Measurements from ENCODE around the gene SNRNP35.
A peak's percentile ranks its signal among the peaks of the same experiment; 100 is the strongest.
"Not testable (repeated sequence)": the region's sequence is repeated elsewhere in the genome, so short reads cannot be mapped to it uniquely, and the experiment has no call there.

The SNRNP35 gene

GRCh38 chr12:123457980-123458779 lies at the start of gene SNRNP35:
Gene SNRNP35 (plus strand): TSS chr12:123458139. CDS start chr12:123465541, 7,402 bp downstream.
- intact Hi-C loops (cut with DNase I): loop anchor here (5.0 kb wide), 1 partner anchor 124 kb away; the partner anchor contains the start of gene TMED2
- DNase-seq: peak; percentile 75 to 97 (median 80)

DNA sequence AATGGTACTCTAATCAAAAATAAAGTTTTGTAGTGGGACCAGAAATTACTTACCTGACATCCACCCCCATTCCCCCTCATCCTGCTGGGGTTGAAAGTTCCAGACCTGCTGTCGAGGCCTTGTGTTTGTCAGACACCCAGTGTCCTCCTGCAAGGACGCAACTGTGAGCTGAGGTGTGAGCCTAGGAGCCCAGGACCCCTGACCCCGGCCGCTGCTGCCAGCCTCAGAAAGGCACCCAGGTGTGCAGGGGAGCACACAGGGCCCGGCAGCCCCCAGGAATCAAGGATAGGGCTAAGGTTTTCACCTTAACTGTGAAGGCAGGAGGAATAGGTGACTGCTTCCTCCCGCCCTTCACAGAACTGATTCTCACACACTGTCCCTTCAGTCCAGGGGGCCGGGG lies 49.3 kb upstream of the SNRNP35 start:
- peak in 1 of 10 donors; percentile 58 for DNase-seq
- intact Hi-C loops (cut with DNase I): not testable (repeated sequence)

DNA sequence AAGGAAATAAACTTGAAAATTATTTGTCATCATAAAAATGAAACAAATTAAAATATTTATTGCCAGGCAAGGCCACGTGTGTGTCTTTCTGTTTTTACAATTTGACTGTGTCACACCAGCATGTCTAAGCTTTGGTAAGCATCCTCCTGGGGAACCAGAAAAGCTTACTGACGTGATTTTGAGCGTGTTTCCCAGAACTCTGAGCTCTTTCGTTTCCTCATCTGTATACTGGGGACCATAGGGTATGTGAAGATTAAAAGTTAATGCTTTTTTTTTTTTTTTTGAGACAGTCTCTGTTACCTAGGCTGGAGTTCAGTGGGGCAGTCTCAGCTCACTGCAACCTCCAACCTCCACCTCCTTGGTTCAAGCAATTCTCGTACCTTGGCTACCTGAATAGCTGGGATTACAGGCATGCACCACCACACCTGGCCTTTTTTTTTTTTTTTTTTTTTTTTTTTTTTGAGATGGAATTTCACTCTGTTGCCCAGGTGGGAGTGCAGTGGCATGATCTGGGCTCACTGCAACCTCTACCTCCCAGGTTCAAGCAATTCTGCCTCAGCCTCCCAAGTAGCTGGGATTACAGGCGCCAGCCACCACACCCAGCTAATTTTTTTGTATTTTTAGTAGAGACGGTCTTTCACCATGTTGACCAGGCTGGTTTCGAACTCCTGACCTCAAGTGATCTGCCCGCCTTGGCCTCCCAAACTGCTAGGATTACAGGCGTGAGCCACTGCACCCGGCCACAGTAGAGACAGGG lies 48.5 kb upstream of the SNRNP35 start:
- peak in 1 of 10 donors; percentile 23 for DNase-seq
- intact Hi-C loops (cut with DNase I): not testable (repeated sequence)

- DNase-seq: no peak
- intact Hi-C loops (cut with DNase I): no loop called here
Measured at GRCh38 chr12:123410041-123410412, 47.9 kb upstream of the SNRNP35 start.

GRCh38 chr12:123421314-123421713 lies 36.6 kb upstream of the SNRNP35 start:
- intact Hi-C loops (cut with DNase I): no loop called here
- no peak for DNase-seq

DNA sequence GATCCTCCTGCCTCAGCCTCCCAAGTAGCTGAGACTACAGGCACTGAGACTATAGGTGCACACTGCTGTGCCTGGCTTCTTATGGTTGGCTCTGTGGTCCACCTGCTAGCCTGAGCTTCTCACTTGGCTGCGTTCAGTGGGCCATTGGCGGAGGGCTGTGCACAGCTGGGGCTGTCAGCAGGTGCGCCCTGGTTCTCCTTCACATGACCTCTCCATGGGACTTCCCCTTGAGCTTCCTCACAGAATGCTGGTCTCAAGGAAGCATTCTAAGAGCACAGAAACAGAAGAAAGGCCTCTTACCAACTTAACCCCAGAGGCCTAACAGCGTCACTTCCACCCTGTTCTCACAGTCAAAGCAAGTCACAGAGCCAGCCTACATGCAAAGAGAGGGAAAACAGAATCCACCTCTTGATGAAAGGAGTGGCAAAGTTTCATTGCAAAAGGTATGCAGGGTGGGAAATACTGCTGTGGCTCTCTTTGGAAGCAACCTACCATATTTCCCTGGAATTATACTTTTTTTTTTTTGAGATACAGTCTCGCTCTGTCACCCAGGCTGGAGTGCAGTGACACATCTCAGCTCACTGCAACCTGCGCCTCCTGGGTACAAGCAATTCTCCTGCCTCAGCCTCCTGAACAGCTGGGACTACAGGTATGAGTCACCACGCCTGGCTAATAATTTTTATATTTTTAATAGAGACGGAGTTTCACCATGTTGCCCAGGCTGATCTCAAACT lies 30.7 kb upstream of the SNRNP35 start:
- DNase-seq: no peak
- intact Hi-C loops (cut with DNase I): no loop called here

GRCh38 chr12:123428591-123428990 lies 29.3 kb upstream of the SNRNP35 start:
- intact Hi-C loops (cut with DNase I): no loop called here

DNA sequence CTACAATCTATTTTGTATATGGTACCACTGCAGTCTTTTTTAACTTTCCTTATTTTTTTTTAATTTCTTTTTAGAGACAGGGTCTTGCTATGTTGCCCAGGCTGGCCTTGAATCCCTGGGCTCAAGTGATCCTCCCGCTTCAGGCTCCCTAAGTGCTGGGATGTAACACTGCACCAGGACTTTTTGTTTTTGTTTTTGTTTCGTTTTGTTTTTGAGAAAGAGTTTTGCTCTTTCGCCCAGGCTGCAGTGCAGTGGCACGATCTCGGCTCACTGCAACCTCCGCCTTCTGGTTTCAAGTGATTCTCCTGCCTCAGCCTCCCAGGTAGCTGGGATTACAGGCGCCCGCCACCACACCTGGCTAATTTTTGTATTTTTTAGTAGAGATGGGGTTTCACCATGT lies 28.8 kb upstream of the SNRNP35 start:
- intact Hi-C loops (cut with DNase I); DNase-seq: not testable (repeated sequence)

More at GRCh38 chr12:123428591-123428990, 29.3 kb upstream of the SNRNP35 start:
- DNase-seq: no peak

DNA sequence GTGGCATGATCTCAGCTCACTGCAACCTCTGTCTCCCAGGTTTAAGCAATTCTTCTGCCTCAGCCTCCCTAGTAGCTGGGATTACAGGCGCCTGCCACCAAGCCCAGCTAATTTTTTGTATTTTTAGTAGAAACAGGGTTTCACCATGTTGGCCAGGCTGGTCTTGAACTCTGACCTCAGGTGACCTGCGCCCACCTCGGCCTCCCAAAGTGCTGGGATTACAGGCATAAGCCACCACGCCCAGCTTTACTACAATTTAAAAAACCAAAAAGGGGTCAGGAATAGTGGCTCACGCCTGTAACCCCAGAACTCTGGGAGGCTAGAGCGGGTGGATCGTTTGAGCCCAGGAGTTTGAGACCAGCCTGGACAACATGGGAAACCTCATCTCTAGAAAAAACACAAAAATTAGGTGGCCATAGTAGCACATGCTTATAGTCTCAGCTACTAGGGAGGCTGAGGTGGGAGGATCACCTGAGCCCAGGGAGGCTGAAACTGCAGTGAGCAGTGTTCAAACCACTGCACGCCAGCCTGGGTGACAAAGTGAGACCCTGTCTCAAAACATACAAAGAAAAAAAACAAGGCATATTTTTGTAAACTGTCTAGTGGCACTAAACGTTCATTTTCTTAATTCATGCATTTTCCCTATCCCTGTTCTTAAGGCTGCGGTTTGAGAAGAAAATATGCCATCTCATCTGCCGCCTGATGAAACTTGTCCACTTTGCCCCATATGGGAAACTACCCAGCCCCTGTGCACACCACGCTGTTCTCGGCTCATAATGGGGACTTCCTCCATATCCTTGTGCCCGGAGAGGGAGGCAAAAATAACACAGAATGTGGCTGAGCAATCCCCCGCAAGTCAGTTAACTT lies 25.8 kb upstream of the SNRNP35 start:
- DNase-seq; intact Hi-C loops (cut with DNase I): not testable (repeated sequence)

DNA sequence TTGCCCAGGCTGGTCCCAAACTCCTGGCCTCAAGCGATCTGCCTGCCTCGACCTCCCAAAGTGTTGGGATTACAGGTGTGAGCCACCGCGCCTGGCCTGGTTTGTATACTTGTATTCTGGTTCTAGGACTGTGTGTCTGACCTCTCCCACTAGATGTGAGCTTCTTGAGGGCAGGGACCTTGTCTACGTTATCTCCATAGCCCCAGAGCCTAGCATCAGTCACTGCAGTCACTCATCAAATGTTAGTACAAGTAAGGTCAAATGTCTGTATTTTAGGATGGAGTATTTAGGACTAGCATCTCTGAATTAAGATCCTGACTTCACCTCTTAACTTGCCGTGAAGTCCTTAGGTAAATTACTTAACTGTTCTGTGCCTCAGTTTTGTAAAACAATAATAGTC lies 24.3 kb upstream of the SNRNP35 start:
- intact Hi-C loops (cut with DNase I): no loop called here
- no peak for DNase-seq

- intact Hi-C loops (cut with DNase I): no loop called here
Measured at GRCh38 chr12:123435636-123436016, 22.3 kb upstream of the SNRNP35 start.

DNA sequence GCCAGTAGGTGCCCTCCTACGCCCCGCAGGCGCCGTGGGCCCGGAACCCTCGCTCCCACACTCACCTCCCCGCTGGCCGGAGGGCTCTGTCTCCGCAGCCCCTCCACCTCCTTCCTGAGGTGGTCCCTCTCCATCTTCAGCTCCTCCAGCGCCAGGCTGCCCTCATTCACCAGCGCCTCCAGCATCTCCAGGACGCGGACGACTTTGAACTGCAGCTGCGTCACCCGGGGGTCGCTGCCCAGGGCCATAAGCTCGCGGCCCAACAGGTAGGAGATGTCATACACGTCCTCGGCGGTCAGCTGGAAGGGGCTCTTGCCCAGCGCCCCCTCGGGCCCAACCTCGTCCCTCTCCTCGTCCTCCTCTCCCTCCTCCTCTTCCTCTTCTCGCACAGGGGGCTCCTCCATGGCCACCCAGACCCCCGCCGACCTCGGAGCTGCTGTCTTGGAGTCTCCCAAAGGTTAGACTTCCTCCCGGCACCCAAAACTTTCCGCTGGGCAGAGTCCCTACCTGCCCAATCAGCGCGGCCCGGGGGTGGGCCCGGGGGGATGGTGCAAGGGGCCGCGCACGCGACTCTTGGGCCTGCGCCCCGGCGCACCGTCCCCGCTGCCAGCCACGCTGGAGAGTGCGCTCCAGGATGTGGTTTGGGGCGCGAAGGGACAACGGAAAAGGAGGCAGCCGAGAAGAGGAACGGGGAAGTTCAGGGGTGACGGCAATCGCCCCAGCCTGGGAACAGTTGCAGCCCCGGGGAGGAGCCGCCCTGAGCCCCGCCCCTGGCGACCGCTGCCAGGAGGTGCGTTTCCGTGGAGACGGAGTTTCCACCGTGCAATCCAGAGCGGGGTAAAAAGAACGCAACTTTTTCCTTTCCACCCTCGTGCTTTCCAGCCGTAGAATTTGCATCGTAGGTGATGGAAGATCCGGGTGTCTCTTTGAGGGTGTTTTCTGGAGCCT lies 21.6 kb upstream of the SNRNP35 start, which contains the start of gene RILPL2:
Gene RILPL2 (minus strand): TSS at position 668 of the 948 bp plus-strand sequence. CDS start 264 bp downstream, at position 404.
- intact Hi-C loops (cut with DNase I): no loop called here
- DNase-seq: peak; percentile 65 to 97 (median 81)

More at GRCh38 chr12:123435636-123436016, 22.3 kb upstream of the SNRNP35 start:
- DNase-seq: no peak

DNA sequence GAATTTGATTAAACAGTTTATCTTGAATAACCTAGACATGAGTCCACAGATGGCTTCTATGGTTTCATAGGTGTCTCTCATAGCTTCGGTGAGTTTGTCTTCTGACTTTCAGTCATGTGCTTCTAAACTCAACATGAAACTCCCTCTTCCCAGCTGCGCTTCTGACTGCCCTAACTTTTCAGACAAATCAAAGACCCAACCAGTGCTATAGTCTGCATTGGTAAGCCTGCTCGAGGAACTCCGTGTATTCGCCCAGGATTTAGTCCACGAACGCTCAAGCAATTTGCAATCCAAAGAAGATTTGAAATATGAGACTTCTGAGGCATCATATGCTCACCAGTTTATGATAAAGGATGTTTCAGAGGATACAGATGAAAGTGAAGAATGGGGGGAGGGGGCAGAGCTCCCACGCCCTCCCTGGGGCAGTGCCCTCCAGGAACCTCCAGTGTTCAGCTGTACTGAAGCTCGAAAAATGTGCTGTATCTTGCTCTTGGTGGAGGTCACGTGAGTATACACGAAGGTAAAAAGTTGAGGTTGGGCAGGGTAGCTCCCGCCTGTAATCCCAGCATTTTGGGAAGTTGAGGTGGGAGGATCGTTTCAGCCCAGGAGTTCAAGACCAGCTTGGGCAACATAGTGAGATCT lies 16.3 kb upstream of the SNRNP35 start:
- intact Hi-C loops (cut with DNase I): no loop called here
- no peak for DNase-seq

DNA sequence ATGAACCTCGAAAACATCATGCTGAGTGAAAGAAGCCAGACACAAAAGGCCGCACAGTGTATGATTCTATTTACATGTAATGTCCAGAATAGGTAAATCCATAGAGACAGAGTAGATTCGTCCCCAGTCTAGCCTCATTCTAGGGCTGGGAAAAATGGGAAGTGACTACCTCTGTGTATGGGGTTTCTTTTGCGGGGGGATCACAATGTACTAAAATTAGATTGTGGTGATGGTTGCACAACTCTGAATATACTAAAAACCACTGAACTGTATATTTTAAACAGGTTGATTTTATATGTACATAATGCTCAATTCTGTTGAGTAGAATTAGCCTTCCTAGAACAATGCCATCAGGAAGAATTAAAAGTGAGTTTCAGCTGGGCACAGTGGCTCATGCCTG lies 15.2 kb upstream of the SNRNP35 start:
- intact Hi-C loops (cut with DNase I): no loop called here
- DNase-seq: no peak

DNA sequence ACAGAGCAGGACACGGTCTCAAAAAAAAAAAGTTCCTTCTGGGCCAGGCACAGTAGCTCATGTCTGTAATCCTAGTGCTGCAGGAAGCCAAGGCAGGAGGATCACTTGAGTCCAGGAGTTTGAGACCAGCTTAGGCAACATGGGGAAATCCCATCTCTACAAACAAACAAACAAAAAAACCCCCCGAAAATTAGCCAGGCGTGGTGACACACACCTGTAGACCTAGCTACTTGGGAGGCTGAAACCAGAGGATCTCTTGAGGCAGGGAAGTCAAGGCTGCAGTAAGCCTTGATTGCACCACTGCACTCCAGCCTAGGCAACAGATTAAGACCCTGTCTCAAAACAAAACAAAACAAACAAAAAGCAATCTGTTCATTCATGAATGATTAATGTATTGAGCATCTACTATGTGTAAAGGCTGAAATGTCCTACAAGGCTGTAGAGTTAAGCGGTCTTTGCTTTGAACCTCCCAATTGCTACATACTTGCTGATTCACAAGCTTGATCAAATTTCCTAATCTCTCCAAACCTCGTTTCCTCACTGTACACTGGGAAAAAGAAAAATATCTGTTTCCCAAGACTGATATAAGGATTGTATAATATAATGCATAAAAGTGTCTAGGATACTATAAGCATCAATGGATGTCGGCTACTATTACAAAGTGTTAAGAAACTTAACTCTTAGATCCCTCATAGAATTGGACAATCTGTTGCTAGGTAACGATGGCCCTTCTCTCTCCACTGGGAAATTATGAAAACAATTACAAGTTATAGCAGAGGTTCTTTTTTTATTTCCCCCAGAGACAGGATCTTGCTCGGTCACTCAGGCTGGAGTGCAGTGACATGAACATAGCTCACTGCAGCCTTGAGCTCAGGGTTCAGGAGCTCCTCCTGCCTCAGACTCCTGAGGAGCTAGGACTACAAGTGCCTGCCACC lies 13.6 kb upstream of the SNRNP35 start:
- peak in 1 of 10 donors; percentile 4 for DNase-seq
- intact Hi-C loops (cut with DNase I): no loop called here

- DNase-seq: peak in 1 of 10 donors; percentile 22
- intact Hi-C loops (cut with DNase I): no loop called here
Measured at GRCh38 chr12:123445388-123446332, 12.3 kb upstream of the SNRNP35 start.

All from posterior cingulate gyrus (tissue), 11 donors.